Renal cortical epithelial cell (primary cell): ENCODE measurements around the gene CD180. TPM values are rescaled to one million over a fixed set of nuclear protein-coding genes. Genes with fewer than 3 reads are reported as not detected.
"Not testable (repeated sequence)": the region's sequence is repeated elsewhere in the genome, so short reads cannot be mapped to it uniquely, and the experiment has no call there.

Experiments used
- DNase-seq: peaks from one replicate; pipeline ENCODE4 v3.0.0-alpha.2; 2011; ENCODE audit warnings: low read depth
- total RNA-seq: library from RNA; depleted of rRNA; stranded (reverse); fragments of >200 nt; gene quantifications from 2 replicates; pipeline ENCODE4 v1.2.3, GENCODE V29; 2014

CD180 gene
- total RNA-seq, 1 donor from 2014 or later: not detected

DNA sequence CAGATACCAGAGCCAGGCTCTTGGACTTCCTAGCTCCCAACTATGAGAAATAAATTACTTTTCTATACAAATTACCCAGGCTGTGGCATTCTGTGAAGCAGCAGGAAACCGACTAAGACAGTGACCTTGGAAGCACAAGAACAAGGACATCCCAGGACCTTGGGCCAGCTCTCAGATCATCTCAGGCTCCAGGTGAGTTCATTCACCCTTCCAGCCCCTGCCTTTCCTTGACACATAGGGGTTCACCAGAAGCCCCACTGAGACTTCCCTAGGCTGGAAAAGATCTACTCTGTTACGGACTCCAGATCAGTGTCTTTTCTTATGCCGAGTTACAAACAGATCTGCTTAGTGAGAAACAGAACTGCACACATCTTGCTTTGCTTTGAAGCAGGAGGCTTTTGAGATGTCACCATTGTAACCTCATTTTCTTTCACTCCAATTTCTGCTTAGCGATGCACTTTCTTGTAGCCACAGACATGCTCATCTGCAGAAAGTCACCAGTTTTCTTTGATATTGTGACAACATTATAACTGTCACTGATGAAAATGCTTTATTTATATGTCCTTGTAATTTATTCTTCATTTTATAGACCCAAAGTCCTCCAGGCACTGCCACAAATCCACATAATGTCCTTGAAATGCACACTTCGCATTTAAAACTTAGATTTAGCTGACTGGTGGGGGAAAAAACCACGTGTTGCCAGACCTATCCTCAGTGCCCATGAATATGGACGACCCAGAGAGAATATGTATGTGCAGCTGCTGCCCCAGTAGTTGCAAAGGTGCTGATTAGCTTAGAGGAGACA lies 8.1 kb downstream of the CD180 start:
- DNase-seq: no peak

DNA sequence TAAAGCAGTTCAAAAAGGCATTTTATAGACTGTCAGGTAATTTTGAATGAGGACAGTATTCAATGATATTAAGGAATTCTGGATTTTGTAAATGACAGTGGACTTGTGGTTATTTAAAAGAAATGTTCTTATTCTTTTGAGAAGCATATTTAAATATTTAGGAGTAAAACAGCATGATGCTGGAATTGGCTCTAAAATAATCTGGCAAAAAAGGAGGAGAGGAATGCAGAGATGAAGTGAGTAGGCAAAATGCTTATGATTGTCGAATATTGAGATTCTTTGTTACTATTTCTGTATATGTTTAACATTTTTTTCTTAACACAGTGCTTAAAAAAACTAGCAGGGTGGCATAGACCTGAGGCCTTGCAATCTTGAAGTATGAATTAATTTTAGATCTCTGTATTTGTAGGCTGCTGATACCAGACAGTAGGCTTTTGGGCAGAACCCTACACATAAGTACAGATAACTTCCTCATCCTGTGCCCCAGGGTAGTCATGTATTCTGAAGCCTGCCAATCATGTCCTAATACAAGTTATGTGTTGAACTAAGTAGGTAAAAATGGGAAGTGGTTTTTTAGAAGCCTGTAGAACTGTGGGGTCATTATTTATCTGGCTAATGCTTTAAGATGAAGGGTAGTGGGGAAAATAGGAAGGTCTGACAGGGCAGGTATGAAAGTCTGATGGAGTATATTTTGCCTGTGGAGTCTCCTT lies 9.4 kb downstream of the CD180 start:
- DNase-seq: no peak

DNA sequence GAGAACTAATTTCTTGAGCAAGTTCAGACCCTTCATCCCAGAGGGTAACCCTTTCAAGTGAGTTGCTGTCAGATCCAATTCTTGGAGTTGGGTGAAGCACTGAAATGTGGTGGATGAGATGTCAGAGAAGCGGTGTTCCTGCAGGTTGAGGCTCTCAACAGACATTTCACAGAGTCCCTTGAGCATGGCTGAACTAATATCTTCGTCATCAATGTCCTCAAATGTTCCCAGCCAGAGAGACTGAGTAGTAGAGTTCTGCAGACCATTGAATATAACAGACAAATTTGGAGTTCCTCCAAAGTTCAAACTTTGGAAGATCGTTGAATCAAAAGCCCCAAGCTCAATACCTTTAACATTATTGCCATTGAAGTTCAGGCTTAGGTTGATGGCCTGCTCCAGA lies 12.7 kb downstream of the CD180 start:
- no peak for DNase-seq

DNA sequence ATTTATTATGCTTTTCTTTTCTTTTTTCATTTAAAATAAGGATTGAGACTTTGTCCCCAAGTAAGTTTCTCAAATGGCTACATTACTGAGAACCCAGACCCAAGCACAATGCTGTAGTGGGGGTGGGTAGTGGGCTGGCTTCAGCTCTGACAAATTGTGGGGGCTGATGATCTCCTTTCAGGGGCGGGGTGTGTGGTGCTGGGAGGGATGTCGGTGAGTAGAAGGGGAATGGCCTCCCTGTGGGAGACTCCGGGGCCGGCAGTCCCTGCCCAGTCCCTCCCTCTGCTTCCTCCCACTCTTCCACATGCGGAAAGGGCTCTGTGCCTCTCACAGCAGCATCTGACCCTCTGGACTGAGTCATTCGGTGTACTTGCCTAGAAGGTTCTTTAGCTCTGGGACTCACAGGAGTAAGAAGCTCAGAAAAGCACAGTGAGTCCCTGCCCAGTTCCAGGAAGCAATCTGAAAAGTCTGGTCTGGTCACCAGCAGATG lies 14.3 kb downstream of the CD180 start:
- peak; percentile 94 for DNase-seq

DNA sequence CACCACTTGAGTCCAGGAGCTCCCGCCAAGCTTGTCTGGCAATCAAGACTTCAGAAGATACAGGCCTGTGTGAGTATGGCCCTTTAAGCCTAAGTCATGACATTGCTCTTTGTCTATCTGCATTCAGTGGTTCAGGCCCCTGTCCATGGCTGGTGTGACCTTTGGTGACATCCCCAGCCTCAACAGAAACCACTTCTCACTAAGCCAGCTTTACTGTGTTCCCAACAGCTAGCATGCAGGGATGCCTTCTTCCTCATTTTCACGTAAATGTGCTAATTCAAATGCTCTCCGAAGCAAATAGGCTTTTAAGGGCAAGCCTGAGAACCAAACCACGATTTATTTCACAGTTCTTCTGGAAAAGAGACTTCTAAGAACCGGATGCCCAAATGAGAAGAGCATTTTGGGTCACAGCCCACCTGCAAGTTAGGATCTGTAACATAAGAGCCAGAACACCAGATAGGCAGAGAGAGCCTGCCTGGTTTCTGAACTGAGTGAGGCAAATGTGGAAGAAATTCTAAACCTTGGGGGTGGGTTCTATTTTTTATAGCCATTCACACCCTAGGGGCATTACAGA lies 14.9 kb downstream of the CD180 start:
- DNase-seq: no peak

DNA sequence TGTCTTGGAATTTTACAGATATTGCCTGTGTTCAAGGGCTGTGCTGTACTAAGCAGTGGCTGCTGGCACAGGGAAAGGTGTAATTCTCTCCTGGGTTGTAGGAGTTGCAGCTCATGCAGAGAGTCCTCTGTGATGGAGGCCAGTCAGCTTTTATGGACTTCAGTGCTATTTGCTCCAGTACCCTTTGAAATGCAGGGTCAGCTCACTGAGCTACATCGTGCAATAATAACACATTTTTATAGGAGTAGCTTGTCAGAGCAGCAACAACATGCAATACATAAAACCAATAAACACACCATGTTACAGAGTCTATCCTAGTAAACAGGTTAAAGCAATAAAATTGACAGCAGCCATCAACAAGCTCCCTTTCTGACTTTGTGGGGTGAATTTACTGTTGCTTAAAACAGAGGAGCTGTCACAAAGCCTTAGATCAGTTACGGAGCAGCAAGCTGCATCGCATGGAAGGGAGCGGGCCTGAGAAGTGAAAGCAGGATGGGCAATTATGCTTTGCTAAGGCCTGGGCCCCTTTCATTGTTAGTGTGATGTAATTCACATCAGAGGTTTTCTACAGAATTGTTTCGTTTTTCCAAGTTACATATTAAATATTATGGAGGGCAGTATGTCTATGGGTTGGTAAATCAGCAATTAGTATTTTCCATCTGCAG lies 16.8 kb downstream of the CD180 start:
- peak; percentile 16 for DNase-seq

DNA sequence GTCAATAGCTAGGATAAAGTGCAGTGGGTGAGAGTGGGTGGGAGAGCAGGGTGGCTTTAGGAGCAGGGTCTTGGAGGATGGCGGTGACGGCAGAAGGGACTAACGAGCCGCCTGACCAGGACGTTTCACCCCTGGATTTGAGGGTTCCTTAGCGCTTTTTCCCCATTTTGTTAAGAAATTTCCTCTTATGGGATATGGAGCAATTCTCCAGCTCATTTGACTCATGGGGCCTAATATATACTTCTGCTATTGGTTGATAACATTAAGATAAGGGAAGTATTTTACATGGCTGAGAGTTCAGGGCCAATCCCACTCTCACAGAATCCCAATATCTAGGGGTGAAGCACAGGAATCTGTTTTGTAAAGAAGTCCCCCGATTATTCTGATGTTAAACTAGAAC lies 17.6 kb downstream of the CD180 start:
- no peak for DNase-seq

DNA sequence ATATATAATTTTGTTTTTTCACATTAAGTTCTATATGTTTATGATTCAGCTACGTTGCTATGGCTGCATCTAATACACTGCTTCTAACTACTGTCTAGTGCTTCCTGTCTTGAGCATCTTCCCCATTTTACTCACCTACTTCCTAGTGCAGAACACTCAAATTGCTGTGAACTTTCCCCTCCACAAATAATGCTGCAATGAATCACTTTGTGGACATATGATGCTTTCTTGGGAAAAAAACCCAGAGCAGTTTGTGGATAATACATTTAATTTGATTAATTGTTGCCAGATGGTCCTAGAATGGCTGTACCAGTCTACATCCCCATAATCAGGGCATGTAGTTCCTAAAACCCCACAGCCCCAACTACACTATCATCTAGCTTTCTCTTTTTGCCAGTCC lies 18.5 kb downstream of the CD180 start:
- DNase-seq: no peak

DNA sequence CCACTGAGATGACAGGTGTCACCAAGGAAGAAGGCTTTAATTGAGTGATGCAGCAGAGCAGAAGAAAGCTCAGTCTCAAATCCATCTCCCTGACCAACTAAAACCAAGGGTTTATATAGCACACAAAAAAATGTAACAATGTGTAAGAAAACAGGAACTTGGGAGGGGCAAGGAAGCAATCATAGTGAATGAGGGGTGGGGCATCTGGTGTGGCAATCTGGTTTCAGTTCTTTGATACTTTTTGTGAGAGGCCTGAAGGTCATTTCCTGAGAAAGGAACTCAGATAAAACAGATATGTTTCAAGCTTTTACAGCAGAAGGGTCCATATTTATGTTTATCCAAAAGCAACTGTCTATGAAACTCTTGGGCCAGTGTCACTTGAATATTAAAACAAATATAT lies 19.7 kb downstream of the CD180 start:
- DNase-seq: no peak

DNA sequence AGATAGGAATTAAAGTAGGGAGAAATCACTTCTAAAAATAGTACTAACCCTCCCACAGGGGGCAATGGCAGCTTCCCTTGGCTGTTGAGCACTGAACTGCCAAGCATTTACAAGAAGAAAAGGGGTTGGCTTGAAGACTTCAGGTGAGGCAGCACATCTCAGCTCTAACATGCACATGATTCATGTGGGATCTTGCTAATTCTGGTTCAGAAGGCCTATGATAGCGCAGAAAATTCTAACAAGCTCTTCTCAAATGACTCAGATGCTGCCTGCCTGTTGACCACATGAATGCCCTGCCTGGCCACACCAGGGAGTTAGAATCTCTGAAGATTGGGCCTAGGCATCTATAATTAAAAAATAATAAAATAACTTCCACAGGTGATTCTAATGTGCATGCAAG lies 22.6 kb downstream of the CD180 start:
- peak; percentile 43 for DNase-seq

DNA sequence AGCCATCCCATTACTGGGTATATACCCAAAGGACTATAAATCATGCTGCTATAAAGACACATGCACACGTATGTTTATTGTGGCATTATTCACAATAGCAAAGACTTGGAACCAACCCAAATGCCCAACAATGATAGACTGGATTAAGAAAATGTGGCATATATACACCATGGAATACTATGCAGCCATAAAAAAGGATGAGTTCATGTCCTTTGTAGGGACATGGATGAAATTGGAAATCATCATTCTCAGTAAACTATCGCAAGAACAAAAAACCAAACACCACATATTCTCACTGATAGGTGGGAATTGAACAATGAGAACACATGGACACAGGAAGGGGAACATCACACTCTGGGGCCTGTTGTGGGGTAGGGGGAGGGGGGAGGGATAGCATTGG lies 23.2 kb downstream of the CD180 start:
- not testable (repeated sequence) for DNase-seq

DNA sequence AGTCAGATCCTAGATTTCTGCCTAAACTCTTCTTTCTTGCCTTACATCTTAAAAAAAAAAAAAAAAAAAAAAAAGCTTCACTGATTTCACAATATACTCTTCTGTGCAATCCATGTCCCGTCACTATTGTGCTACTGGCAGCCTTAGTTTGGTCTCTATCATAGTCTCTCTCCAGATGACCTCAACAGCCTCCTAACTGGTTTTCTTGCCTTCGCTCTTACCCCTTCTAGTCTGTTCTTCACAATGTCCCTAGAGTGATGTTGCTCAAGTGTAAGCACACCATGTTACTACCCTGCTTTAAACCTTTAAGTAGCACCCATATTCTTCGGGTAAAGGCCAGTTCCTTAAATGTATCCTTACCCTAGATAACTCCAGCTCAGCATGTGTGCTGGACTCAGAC lies 25.8 kb downstream of the CD180 start:
- DNase-seq: no peak

DNA sequence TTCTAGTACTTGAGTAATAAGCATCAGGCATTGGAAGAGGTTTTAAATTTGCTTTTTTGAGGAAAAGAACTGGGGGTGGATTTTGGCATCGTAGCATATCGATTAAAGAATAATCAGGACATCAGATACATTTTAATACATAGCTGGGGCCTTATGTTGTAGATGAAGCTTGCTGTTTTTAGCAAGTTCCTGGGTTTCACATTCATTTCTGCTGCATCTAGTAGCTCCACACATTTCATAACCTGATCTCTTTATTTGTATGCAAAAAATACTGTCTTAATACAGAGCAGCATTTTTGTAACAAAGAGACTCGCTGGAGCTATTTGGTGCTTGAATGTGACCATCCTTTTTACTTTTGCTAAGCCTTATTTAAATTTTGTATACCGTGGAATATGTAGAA lies 28.5 kb downstream of the CD180 start:
- no peak for DNase-seq

DNA sequence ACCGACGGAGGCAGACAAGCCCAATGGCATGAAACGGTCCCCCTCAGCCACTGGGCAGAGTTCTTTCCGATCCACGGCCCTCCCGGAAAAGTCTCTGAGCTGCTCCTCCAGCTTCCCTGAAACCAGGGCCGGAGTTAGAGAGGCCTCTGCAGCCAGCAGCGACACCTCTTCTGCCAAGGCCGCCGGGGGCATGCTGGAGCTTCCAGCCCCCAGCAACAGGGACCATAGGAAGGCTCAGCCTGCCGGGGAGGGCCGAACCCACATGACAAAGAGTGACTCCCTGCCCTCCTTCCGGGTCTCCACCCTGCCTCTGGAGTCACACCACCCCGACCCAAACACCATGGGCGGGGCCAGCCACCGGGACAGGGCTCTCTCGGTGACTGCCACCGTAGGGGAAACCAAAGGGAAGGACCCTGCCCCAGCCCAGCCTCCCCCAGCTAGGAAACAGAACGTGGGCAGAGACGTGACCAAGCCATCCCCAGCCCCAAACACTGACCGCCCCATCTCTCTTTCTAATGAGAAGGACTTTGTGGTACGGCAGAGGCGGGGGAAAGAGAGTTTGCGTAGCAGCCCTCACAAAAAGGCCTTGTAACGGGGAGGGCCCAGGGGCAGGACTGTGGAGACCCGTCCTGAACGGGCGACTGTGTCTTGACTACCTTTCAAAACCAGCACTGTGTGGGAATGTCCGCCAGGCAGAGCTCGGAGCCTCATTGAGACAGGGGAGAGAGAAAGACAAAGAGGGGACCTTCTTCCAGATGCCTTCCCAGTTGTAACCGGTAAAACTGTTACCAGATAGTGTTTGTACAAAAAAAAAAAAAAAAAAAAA lies 29.9 kb downstream of the CD180 start:
- no peak for DNase-seq

DNA sequence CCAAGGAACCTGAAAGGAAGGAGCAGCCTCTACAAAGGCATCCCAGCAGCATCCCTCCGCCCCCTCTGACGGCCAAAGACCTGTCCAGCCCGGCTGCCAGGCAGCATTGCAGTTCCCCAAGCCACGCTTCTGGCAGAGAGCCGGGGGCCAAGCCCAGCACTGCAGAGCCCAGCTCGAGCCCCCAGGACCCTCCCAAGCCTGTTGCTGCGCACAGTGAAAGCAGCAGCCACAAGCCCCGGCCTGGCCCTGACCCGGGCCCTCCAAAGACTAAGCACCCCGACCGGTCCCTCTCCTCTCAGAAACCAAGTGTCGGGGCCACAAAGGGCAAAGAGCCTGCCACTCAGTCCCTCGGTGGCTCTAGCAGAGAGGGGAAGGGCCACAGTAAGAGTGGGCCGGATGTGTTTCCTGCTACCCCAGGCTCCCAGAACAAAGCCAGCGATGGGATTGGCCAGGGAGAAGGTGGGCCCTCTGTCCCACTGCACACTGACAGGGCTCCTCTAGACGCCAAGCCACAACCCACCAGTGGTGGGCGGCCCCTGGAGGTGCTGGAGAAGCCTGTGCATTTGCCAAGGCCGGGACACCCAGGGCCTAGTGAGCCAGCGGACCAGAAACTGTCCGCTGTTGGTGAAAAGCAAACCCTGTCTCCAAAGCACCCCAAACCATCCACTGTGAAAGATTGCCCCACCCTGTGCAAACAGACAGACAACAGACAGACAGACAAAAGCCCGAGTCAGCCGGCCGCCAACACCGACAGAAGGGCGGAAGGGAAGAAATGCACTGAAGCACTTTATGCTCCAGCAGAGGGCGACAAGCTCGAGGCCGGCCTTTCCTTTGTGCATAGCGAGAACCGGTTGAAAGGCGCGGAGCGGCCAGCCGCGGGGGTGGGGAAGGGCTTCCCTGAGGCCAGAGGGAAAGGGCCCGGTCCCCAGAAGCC lies 30.8 kb downstream of the CD180 start:
- DNase-seq: peak; percentile 19

DNA sequence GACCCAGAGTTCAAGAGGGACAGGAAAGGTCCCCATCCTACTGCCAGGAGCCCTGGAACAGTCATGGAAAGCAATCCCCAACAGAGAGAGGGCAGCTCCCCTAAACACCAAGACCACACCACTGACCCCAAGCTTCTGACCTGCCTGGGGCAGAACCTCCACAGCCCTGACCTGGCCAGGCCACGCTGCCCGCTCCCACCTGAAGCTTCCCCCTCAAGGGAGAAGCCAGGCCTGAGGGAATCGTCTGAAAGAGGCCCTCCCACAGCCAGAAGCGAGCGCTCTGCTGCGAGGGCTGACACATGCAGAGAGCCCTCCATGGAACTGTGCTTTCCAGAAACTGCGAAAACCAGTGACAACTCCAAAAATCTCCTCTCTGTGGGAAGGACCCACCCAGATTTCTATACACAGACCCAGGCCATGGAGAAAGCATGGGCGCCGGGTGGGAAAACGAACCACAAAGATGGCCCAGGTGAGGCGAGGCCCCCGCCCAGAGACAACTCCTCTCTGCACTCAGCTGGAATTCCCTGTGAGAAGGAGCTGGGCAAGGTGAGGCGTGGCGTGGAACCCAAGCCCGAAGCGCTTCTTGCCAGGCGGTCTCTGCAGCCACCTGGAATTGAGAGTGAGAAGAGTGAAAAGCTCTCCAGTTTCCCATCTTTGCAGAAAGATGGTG lies 31.6 kb downstream of the CD180 start:
- DNase-seq: no peak

DNA sequence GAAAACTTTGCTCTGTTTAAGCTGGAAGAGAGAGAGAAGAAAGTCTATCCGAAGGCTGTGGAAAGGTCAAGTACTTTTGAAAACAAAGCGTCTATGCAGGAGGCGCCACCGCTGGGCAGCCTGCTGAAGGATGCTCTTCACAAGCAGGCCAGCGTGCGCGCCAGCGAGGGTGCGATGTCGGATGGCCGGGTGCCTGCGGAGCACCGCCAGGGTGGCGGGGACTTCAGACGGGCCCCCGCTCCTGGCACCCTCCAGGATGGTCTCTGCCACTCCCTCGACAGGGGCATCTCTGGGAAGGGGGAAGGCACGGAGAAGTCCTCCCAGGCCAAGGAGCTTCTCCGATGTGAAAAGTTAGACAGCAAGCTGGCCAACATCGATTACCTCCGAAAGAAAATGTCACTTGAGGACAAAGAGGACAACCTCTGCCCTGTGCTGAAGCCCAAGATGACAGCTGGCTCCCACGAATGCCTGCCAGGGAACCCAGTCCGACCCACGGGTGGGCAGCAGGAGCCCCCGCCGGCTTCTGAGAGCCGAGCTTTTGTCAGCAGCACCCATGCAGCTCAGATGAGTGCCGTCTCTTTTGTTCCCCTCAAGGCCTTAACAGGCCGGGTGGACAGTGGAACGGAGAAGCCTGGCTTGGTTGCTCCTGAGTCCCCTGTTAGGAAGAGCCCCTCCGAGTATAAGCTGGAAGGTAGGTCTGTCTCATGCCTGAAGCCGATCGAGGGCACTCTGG lies 32.6 kb downstream of the CD180 start:
- DNase-seq: no peak

DNA sequence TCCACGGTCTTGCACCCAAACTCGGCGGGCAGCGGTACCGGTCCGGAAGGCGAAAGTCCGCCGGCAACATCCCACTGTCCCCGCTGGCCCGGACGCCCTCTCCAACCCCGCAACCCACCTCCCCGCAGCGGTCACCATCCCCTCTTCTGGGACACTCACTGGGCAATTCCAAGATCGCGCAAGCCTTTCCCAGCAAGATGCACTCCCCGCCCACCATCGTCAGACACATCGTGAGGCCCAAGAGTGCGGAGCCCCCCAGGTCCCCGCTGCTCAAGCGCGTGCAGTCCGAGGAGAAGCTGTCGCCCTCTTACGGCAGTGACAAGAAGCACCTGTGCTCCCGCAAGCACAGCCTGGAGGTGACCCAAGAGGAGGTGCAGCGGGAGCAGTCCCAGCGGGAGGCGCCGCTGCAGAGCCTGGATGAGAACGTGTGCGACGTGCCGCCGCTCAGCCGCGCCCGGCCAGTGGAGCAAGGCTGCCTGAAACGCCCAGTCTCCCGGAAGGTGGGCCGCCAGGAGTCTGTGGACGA lies 33.3 kb downstream of the CD180 start:
- no peak for DNase-seq

DNA sequence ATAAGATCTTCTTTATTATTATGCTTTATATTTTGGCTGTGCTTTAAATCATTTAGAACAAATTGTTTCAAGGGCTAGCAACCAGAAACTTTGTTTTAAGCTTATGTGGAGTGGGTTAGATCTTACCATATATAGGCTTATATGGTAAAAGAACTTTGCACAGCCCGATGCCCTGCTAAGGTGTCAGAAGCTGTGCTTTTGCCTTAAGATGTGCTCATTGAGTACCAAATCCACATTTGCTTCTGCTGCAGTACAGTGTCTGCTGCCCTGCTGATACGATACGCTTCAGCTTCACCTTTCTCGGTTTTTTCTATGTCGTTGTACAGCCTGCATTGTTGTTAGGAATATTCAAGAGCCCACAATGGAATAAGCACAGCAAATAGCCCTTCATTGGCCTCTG lies 34.8 kb downstream of the CD180 start:
- no peak for DNase-seq
